ENCODE measurements around the gene C1orf35.

The C1orf35 gene

DNA sequence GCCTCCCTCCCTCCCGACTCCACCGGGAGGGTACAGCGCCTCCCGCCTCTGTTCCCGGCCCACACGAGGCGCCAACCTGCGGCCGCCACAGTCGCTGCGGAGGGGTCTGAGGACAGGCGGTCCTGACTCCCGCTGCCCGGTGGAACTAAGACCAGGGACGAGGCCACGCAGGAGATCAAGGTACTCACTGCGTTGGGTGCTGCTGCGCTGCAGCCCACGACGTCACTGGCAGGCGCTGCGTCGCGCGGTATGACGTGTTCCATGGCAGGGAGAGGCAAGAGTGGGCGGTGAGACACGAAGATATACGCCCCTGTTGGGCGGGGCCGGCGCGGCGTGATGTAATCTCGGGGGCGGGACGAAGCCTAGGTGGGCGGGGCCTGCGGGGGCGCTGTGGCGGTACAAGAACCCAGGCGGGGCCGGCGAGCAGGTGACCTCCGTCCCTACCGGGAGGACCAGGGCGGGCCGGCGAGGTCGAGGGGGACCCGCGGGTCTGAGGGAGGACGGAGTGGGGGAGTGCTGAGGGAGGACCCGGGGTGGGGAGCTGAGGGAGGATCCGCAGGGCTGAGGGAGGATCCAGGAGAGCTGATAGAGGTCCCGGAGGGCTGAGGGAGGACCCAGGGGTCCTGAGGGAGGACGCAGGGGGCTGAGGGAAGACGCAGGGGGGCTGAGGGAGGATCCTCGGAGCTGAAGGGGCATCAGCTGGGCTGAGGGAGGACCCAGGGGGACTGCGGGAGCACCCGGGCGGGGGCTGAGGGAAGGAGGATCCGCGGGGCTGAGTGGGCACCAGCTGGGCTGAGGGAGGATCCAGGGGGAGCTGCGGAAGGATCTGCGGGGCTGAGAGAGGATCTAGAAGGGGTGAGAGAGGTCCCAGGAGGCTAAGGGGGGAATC lies 6.2 kb upstream of the C1orf35 start, which contains the start of gene MRPL55:
Gene MRPL55 (minus strand): TSS at position 227 of the 889 bp plus-strand sequence. CDS start 1,039 bp downstream, outside the sequence.
- peak; percentile 97 to 99 for DNase-seq

DNA sequence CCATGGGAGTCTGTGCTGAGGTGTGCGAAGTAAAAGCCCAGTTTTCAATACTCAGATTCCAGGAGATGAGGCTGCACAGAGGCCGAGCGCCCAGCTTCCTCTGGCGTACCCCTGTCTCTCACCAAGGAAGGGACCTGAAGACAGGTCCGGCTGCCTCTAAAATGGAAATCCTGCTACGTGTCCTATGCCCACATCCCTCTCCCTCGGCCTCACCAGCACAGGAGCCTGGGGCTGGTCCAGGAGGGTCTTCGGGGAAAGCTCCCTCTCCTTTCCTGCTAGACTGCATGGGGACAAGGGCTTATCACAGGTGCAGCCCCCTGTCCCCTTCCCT lies 5.6 kb upstream of the C1orf35 start:
- no peak for DNase-seq

DNA sequence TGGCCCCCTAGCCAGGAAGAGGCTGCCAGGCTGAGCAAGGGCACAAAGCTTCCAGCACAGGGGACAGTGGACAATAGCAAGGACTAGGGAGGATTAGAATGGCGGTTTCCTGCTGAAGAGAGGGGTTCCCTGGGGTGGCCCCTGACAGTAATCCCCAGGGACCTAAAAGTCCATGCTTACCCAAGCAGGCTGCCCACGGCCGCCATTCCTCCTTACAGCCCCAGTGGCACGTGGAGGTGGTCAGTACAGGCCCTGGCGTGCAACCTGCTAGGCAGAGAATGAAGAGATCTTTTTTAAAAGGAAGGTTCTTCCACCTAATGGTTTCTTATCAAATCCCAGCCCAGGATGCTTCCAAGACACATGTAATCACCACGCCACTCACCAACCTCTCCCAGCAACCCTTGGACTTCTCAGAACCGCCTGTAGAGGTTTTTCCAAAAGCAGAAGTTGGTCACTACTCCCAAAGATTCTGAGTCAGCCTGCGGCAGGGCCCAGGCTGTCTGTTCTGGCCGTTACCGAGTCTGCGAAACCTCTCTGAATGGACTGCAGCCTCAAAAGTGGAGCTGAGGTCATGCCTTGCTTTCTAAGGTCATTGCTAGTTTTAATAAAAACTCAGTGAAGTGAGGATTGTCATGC lies 5.0 kb upstream of the C1orf35 start:
- DNase-seq: no peak

DNA sequence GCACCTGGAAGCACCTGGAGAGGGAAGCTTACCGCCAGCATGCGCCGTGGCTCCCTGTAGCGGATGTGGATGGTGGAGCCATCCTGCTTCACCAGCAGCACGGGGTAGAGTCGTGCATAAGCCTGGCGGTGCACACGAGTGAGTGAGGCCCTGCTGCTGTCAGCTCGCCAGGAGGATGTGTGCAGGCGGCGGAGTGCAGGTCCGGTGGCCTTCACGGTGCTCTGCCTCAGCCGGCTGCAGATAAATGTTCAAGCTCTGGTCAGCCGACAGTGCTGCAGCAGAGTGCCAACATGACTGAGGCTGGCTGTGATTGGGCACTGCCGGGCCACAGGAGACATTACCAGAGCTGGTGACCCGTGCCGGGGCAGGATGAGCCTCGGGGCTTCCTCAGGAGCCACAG lies 4.5 kb upstream of the C1orf35 start:
- no peak for DNase-seq

DNA sequence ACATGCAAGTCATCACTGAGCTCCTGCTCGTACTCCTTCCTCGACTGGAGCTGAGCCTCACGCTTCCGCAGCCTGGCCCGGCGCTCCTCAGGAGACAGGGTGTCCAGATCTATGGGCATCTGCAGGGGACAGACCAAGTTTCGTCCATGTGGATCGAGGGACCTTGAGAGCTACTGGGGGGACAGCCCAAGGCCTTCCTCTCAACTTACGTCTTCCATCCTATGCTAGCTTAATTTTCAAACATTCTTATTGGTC lies 3.6 kb upstream of the C1orf35 start:
- DNase-seq: no peak

DNA sequence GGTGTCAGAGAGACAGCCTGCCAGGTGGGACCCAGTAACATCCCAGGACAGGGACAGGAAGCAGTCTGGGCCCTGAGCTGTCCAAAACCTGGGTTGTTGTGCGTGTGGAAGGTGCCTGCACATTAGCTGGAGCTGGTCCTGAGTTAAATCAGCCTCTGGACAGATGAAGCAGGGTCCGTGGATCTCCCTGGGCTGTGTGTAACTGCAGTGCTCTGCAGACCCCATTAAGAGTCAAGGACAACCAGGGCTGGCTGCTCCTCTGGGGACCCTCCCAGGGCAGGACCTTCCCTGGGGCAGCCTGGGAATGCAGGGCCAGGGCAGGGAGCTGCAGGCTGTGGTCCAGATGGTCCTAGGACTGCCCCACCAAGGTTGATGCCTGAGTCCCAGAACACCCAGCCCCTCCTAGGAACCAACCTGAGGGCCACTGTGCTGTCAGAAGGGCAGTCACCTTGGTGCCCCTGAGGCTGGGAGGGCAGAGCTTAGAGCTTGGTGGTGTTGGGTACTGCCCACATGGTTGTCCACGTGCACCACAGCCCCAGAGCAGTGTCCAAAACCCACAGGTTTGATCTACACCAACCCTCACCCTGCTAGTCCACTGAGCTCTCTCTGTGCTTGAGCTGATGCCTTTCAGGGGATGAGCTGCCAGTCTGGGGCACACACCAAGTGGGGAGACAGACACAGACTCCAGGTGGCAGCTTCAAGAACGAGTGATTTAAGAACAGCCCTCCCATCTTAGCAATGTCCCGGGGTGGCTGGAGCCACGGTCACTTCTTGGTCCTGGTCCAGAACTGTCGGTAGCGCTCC lies 3.1 kb upstream of the C1orf35 start:
- no peak for DNase-seq

DNA sequence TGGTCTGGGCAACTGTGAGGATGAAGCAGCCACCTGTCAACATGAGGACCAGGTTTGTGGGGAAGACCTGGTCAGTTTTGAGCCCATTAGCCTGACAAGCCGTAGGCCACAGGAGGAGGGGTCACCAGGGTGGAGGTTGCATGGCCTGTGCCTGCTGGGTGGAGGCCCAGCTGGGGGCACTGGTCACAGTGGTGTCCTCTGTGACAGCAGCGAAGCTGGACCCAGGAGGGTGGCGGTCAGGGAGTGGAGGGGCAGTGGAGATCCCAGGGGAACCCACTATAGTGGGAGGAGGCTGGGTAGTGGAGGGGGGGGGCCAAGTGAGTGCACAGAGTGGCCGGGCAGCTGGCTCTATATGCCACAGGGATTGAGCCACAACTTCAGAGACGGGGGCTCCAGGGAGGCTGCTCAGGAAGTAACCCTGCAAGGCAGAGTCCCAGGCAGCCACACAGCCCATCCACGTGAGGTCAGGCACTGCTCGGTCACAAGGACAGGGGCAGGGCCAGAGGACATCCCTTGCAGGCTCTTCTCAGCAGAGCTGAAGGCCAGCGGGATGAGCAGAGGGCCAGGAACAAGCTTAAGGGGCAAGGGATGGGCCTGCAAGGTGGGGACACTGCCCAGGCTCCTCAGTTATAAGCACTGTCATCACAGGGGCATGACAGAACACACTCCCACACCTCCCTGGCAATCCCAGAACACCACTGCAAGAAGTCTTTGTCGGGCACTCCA lies 2.3 kb upstream of the C1orf35 start:
- DNase-seq: no peak

DNA sequence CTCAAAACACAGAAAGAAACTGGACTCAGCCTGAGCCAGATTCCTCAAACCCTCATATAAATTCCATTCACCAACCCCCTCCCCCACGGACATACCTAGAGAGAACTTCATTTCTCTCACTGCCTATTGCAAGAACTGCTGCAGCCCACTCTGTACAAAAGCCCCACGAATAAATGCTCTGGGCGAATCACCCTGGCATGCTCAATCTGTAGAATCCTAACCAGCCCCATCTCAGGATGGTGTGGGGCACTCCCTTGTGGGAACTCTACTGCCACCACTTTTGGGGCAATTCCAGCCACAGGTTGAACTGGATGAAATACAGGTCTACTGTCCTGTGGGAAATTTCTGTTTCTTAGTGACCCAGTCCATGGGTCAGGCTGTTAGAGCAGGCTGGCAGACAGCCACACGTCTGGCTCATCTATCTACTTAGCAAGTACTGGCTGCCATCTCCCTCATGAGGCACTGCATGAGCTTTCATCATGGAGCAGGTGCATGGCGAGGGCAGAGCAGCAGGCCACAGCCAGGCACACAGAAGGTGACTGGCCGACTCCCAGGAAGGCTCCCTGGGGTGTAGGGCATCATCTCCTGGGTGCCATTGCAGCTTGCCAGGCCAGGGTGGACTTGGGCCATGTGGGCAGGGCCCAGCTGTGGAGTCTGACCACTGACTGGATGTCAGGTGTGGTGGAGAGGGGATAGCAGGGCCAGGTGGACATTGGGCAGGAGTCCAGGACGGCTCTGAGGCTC lies 1.6 kb upstream of the C1orf35 start:
- DNase-seq: no peak

DNA sequence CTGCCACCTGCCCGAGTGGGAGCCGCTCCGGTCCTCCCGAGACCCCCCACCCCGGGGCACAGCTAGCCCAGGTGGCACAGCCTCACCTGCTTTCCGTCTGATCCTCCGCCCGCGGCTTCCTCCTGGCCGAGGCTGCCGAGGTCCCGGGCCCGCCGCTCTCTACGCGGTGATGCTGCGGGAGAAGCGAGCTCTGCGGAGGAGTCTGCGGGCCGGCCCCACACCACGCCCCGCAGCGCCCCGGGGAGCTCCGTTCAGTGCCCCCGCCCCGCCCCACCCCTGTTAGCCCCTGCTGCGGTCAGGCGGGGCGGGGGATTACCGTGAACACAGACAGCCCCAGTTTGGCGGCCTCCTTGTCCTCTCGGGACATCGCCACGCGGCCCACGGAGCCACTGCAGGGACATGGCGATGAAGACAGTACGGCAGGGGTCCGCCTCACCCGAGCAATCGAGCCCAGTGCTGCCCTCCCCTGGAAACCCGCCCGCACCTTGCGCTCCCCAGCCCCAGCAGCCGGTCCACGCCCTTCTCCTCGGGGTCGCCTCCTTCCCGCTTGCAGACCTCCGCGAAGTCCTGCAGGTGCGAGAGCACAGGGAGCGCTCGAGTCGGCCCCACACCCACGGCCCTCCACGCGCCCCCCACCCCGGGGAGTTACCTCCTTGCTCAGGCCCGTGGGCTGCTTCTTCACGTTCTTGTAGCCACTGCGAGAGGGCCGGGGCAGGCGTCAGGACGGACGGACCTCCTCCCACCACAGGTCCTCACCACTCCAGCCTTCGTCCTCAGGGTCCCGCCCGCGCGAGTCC lies 933 bp downstream of the C1orf35 start:
- peak; percentile 60 to 70 for DNase-seq

DNA sequence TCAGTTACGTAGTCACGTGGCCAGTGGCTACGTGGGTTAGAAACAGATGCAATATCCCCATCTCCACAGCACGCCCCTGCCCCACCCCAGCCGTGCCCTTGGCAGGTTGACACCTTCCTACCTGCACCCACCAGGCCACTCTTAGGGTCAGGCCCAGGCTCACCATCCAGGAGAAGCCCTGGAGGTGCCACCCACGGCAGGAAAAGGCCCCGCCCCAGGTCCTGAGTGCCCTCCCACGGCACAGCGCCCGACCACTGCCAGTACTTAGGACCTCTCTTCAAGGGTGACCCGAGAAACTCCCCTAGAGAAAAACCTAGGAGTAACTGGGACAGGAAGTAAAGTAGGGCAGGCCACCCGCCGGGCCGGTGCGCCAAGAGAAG lies 1.5 kb downstream of the C1orf35 start:
- DNase-seq: peak in 1 of 2 experiments; percentile 18

DNA sequence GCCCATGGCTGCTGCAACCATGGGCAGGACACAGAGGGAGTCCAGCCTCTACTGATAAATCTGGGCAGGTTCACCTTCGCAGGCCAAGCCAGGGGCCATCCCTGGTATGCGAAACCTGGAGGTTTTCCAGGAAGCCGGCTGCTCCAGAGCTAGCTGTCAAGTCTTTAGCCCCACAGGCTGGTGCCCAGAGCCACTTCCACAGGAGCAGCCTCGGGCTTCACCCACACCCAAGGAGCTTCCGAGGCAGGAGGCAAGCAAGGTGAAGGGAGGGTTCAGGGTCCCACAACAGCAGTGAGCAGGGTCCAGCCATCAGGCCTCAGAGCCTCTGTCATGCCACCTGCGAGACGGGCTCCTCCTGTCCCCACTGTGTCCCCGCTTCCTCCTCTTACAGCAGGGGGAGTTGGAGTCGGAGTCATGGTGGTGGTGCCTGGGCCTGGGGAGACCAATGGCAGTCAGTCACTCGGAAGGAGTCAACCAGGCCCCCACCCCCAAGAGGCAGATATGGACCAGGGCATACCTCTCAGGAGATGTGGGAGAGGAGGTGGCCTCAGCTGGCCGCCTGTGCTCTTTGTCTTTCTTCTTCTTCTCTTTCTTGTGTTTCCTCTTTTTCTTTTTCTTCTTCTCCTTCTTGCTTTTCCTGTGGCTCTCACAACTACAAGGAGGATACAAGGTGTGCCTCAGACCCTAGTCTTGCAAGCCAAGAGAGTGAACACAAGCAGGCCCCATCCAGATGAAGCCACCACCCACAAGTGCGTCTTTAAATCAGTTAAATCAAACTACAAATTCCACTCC lies 2.1 kb downstream of the C1orf35 start:
- peak in 1 of 2 experiments; percentile 11 for DNase-seq

DNA sequence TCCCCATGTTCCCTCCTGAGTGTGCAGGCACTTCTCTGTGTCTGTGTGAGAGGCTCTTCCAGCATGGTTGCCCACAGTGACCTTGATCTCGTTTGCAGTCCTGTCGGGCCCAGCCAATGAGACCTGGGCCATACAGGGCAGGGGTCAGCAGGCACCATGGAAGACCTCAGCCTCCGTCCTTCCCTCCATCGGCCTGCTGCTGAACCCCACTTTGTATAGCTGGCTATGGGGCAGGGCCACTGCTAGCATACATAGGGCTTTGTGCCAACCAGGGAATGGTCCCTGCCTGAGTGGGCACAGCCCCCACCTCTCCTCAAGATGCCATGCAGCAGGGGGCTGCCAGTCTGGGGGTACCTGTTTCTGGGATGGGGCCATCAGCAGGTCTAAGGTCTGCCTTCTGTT lies 3.8 kb downstream of the C1orf35 start:
- DNase-seq: peak in 1 of 2 experiments; percentile 4

DNA sequence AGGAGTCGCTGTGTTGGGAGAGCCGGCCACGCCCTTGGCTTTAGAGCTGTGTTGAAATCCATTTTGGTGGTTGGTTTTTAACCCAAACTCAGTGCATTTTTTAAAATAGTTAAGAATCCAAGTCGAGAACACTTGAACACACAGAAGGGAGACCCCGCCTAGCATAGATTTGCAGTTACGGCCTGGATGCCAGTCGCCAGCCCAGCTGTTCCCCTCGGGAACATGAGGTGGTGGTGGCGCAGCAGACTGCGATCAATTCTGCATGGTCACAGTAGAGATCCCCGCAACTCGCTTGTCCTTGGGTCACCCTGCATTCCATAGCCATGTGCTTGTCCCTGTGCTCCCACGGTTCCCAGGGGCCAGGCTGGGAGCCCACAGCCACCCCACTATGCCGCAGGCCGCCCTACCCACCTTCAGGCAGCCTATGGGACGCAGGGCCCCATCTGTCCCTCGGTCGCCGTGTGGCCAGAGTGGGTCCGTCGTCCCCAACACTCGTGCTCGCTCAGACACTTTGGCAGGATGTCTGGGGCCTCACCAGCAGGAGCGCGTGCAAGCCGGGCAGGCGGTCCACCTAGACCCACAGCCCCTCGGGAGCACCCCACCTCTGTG lies 4.7 kb downstream of the C1orf35 start:
- peak in 1 of 2 experiments; percentile 2 for DNase-seq

DNA sequence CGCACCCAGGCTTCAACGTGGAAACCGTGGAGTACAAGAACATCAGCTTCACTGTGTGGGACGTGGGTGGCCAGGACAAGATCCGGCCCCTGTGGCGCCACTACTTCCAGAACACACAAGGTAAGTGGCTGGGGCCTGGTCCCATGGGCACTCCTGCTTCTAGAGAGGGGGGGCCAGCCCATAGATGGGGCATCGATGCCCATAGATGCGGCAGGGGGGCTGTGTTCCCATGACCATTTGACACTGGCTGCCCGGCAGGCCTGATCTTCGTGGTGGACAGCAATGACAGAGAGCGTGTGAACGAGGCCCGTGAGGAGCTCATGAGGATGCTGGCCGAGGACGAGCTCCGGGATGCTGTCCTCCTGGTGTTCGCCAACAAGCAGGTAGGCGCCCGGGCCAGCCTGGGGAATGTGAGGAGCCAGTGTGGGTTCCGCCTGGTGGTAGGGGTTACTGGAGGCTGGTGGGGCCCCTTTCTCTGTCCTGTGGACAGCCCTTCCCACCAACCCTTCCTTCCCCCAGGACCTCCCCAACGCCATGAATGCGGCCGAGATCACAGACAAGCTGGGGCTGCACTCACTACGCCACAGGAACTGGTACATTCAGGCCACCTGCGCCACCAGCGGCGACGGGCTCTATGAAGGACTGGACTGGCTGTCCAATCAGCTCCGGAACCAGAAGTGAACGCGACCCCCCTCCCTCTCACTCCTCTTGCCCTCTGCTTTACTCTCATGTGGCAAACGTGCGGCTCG lies 5.6 kb downstream of the C1orf35 start:
- no peak for DNase-seq

DNA sequence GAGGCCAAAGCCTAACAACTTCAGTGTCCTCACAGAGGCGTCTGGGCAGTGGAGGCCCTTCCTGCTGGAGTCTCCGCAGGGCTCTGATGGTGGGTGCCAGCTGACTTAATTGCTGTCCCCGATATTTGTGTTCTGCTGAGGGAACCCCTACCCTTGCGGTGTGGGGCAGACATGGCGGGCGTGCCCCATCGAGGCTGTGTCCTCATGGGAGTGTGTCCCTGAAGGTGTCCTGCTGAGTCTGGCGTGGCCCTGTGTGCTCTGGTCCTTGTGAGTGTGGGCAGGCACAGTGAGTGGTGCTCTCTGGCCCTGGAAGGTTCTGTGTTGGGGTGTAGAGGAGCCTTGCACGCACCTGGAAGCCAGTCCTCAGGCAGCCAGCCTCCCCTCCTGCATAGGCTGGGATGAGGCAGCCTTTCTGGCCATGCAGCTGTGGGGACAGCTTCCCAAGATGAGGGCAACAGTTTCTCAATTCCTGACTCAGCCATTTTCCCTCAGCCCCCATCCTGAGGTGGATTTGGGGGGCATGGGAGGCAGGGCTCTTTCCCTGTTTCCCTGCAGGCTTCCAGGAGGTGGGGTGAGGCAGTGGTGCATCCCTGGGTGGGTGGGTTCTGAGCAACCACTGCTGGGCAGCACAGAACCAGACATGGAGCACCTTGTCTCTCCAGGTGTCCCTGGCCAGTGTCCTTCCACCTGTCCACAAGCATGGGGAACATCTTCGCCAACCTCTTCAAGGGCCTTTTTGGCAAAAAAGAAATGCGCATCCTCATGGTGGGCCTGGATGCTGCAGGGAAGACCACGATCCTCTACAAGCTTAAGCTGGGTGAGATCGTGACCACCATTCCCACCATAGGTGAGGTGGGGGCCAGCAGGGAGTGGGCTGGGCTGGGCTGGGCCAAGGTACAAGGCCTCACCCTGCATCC lies 6.5 kb downstream of the C1orf35 start:
- no peak for DNase-seq

DNA sequence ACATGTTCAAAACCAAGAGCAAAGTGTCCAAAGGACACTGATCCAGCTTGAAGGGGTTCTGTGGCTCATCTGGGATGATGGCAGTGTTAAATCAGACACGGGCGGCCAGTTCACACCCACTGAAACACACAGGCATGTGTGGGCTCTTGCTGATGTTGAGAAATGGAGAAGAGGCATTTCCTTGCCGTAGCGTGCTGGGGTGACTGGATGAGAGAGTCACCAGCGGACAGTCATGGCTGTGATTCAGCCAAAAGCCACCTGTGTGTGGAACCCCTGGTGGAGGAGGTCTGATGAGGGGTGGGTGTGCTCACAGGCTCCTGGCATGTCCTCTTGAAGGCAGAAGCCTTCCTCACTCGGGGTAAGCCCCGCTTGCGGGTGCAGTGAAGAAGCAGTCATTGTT lies 7.2 kb downstream of the C1orf35 start:
- no peak for DNase-seq

DNA sequence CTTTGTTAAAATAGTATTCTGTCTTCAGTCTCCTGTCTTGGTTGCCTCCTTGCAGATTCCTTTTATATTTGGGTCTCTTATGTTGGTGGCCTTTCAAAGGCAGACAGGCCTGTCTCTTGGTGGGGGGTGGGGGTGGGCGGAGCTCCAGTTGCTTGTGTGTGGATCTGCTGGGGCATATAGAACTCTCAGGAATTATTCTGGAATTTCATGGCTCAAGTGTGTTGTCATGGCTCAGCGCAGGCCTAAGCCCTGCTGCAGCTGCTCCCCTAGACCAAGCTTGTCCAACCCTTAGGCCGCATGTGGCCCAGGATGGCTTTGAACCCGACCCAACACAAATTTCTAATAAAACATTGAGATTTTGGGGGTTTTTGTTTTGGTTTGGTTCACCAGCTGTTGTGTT lies 8.0 kb downstream of the C1orf35 start:
- DNase-seq: no peak

DNA sequence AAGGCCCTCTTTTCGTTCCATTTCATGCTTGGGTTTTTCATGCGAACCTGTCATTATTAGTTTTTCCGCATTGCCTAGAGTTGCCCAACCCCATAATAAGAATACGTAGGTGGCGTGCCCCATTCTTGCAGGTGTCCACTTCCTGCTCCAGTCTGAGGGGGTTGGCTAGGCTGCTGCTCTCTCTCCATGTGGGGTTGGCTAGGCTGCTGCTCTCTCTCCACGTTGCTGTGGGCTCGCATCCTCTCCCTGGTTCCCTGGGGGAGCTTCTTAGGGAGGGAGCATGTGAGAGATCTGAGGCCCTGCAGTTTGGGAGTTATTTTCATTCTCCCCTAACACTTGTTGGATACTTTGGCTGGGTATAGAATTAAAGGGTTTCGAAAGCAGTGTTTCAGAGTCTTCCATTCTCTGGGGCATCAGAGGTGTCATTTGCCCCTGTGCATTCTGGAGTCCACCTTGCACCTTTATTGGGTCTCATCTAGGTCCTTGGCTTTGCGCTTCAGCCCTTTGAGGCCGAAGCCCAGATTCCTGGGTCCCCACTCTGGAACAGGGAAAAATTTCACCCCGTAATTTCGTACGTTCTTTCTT lies 8.6 kb downstream of the C1orf35 start:
- DNase-seq: no peak
